GM21529 (cell line): Measurements from ENCODE around the gene PBX1.

Source experiments
- ATAC-seq: cut with Tn5 transposase; IDR thresholded peaks from one replicate; pipeline ENCODE4 v1.9.1; 2021; ENCODE audit not compliant: unreplicated experiment

Gene PBX1

GRCh38 chr1:164713456-164714207 is 154.6 kb downstream of the PBX1 start:
- no peak for ATAC-seq

- ATAC-seq: peak; percentile 79
These were observed 158.2 kb downstream of the PBX1 start for GRCh38 chr1:164716992-164717703.

- ATAC-seq: no peak
These were observed 159.8 kb downstream of the PBX1 start for GRCh38 chr1:164718821-164719220.

- ATAC-seq: no peak
These were observed 160.9 kb downstream of the PBX1 start for GRCh38 chr1:164719676-164720439.

GRCh38 chr1:164720440-164721227 is 161.7 kb downstream of the PBX1 start:
- no peak for ATAC-seq

- ATAC-seq: no peak
These were observed 162.2 kb downstream of the PBX1 start for GRCh38 chr1:164721228-164721496.

- ATAC-seq: no peak
These were observed 164.4 kb downstream of the PBX1 start for GRCh38 chr1:164723296-164723798.

GRCh38 chr1:164725401-164725800 is 166.4 kb downstream of the PBX1 start:
- ATAC-seq: no peak

GRCh38 chr1:164726235-164726634 is 167.3 kb downstream of the PBX1 start:
- ATAC-seq: no peak

GRCh38 chr1:164728719-164729118 is 169.7 kb downstream of the PBX1 start:
- ATAC-seq: no peak

- ATAC-seq: no peak
These were observed 172.3 kb downstream of the PBX1 start for GRCh38 chr1:164731161-164731876.

GRCh38 chr1:164733070-164733469 is 174.1 kb downstream of the PBX1 start:
- ATAC-seq: no peak

GRCh38 chr1:164733734-164734133 is 174.8 kb downstream of the PBX1 start:
- no peak for ATAC-seq

- no peak for ATAC-seq
These were observed 176.5 kb downstream of the PBX1 start for GRCh38 chr1:164735315-164736052.

GRCh38 chr1:164736137-164736536 is 177.2 kb downstream of the PBX1 start:
- no peak for ATAC-seq

- no peak for ATAC-seq
These were observed 180.2 kb downstream of the PBX1 start for GRCh38 chr1:164739189-164739588.

GRCh38 chr1:164740000-164740526 is 181.1 kb downstream of the PBX1 start:
- ATAC-seq: no peak

GRCh38 chr1:164742745-164743144 is 183.8 kb downstream of the PBX1 start:
- ATAC-seq: no peak

GRCh38 chr1:164743976-164744375 is 185.0 kb downstream of the PBX1 start:
- no peak for ATAC-seq
